Measurements from ENCODE around the gene CHRNA1. TPM values are rescaled to one million over a fixed set of nuclear protein-coding genes. Genes with fewer than 3 reads are reported as not detected.

CHRNA1 gene
- total RNA-seq, 1 experiment from 2014 or later = not detected

DNA sequence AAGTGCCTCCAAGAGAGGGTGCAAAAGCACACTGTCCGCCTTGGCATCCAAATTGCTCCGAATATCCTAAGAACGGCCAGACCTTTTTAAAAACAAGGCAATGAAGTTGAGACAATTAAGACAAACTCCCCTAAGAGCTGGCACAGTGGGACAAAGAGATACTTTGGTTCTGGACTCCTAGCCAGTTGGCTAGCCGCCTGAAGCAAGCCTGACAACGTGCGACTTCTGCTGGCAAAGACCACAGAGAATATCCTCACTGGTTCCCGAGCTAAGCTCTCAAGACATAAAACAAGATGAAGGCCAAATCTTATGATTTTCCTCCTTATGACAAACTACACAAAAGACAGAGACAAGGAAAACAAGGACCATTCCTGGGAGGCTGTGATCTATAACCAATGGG is 32.7 kb downstream of the CHRNA1 start:
- no peak overlapping the region for H4K91ac ChIP-seq (ENCODE audit: insufficient read length, low read depth, low read length)
- H3K9ac ChIP-seq (ENCODE audit: extremely low read depth, insufficient read length, low read length) = no peak overlapping the region
- no peak overlapping the region for H3T11ph ChIP-seq (ENCODE audit: low read length)
- no peak overlapping the region for H4K8ac ChIP-seq (replicated peaks; ENCODE audit: insufficient read length, low read depth, low read length)
- H4K5ac ChIP-seq (ENCODE audit: insufficient read length, low read depth, low read length) = no peak overlapping the region
- no peak overlapping the region for H3K14ac ChIP-seq (ENCODE audit: insufficient read depth, low read length)
- H3K9me3 ChIP-seq (ENCODE audit: control insufficient read depth, low read depth, low read length) = no peaks in the 10 kb centered on the region
- H3K56ac ChIP-seq (ENCODE audit: insufficient read length, low read depth, low read length) = no peak overlapping the region
- H3K4me2 ChIP-seq (ENCODE audit: insufficient read depth, insufficient read length, low read length) = no peak overlapping the region
- no peak overlapping the region for H2BK12ac ChIP-seq (ENCODE audit: insufficient read length, low read depth, low read length)
- H3K79me2 ChIP-seq (ENCODE audit: insufficient read depth, low read length) = no peaks in the 10 kb centered on the region
- H3K4ac ChIP-seq (ENCODE audit: low read depth, low read length) = no peak overlapping the region
- H3K4me3 Mint-ChIP-seq = no peak overlapping the region
- no peak overlapping the region for H2BK20ac ChIP-seq (ENCODE audit: low read depth, low read length, poor library complexity, severe bottlenecking)
- no peak overlapping the region for H2AK5ac ChIP-seq (ENCODE audit: insufficient read length, low read length)
- H3K36me3 Mint-ChIP-seq (ENCODE audit: insufficient read depth in 1 of 3, low read depth in 3 of 3) = no peaks in the 10 kb centered on the region; a peak in 1 of 7 replicates
- TF ChIP-seq, protein P1, sequence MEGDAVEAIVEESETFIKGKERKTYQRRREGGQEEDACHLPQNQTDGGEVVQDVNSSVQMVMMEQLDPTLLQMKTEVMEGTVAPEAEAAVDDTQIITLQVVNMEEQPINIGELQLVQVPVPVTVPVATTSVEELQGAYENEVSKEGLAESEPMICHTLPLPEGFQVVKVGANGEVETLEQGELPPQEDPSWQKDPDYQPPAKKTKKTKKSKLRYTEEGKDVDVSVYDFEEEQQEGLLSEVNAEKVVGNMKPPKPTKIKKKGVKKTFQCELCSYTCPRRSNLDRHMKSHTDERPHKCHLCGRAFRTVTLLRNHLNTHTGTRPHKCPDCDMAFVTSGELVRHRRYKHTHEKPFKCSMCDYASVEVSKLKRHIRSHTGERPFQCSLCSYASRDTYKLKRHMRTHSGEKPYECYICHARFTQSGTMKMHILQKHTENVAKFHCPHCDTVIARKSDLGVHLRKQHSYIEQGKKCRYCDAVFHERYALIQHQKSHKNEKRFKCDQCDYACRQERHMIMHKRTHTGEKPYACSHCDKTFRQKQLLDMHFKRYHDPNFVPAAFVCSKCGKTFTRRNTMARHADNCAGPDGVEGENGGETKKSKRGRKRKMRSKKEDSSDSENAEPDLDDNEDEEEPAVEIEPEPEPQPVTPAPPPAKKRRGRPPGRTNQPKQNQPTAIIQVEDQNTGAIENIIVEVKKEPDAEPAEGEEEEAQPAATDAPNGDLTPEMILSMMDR (conservative IDR thresholded peaks at IDR 0.05) = no peak
- H3K4me1 Mint-ChIP-seq = peaks cover 0 to 3% of the 10 kb centered on the region in 2 experiments; a peak in 2 of 4 replicates
- H4K20me1 ChIP-seq (ENCODE audit: control insufficient read depth, insufficient read depth, insufficient read length) = no peaks in the 10 kb centered on the region
- no peaks in the 10 kb centered on the region for H3K9me3 Mint-ChIP-seq
- H3K18ac ChIP-seq (ENCODE audit: insufficient read length, low read depth, low read length) = no peak overlapping the region
- H2BK120ac ChIP-seq (ENCODE audit: low read depth, low read length, poor library complexity, severe bottlenecking) = no peak overlapping the region
- no peak overlapping the region for H2AFZ ChIP-seq (ENCODE audit: low read length)
- no peaks in the 10 kb centered on the region; the same call in 1 of the 2 replicates for H3K27me3 ChIP-seq (ENCODE audit: insufficient read depth, low read length)
- H3K4me1 ChIP-seq (ENCODE audit: insufficient read depth, low read length) = no peaks in the 10 kb centered on the region
- H3K79me1 ChIP-seq (ENCODE audit: insufficient read depth, low read depth, low read length, poor library complexity, severe bottlenecking) = no peaks in the 10 kb centered on the region
- H3K27me3 Mint-ChIP-seq (ENCODE audit: low read depth) = no peaks in the 10 kb centered on the region
- H3K23me2 ChIP-seq (ENCODE audit: insufficient read length, low read depth, low read length, poor library complexity, severe bottlenecking) = peaks cover 5% of the 10 kb centered on the region
- H2BK5ac ChIP-seq (ENCODE audit: insufficient read length, low read length) = no peak overlapping the region
- no peak overlapping the region for H3K27ac ChIP-seq (ENCODE audit: insufficient read length, low read depth, low read length)
- WGBS (ENCODE audit: extremely low coverage, insufficient read length, low lambda C conversion rate) = no CpG with 5 or more reads among the region's 7 CpGs
- no peak overlapping the region for H3K23ac ChIP-seq (ENCODE audit: insufficient read length, low read depth, low read length)
- no peak overlapping the region for H3K27ac Mint-ChIP-seq
- DNase-seq = no peak
- no peak overlapping the region for H2BK15ac ChIP-seq (ENCODE audit: low read depth, low read length)

Measured in H9 (cell line).